DMS53 (cell line): ENCODE data around the gene CEP95.

ENCODE experiments used
- DNase-seq: peaks from one replicate; lab custom pipeline; 2025; lab: John Stamatoyannopoulos, UW

Gene CEP95

GRCh38 chr17:64515829-64516228 lies 9.1 kb downstream of the CEP95 start:
- no peak for DNase-seq

DNA sequence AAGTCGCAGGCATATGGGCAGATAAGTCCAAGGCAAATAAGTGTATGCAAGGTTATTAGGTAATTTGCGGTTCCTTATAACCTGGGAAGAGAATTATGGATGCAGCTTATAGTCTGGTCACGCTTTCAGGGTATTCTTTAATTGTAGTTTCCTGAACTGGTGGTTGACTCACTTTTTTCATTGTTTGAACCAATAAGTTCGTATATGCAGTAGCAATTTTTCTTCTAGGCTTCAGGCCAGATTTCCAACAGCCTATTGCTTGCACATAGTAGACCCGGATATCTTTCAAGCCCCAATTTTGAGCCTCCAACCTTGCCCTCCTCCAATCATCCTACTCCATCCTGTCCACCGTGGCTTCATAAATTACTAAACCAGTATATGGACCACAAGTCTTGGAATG lies 12.8 kb downstream of the CEP95 start:
- DNase-seq = no peak

GRCh38 chr17:64520359-64520758 lies 13.6 kb downstream of the CEP95 start:
- DNase-seq = no peak

DNA sequence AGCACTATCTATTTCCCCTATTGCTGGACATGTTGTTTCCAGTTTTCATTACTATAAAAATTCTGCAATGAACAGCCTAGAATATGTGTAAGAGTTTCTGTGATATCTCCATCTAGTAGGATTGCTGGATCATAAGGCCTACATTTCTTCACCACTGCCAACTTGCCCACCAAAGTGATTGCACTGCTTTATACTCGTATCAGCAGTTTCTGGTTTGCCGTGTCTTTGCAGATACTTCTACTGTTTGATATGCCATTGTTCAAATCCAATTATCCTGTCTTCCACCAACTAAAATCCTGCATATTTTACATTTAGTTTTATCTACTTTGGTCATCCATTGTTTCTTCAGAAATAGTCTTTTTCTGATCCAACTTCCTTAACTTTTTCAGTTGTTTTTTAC lies 21.1 kb downstream of the CEP95 start:
- DNase-seq = no peak

GRCh38 chr17:64529221-64529620 lies 22.4 kb downstream of the CEP95 start:
- DNase-seq = no peak

DNA sequence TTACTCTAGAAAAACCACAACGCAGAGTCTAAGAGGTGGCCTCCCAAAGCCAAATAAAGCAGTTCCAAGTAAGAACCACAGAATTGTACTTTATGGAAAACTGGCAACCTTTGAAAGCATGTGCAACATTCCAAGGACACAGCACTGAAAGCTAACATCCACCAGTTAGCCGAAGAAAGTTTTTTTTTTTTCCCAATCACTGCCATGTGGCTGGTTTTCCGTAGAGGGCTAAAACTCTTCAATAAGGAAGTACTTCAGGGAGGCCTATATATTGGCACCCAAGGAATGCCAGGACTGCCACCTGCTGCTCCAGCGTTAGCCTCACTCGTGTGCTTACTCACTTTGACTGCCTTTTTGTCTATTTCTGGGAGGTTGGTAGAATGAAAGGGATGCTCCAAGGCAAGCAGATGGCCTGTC lies 25.2 kb downstream of the CEP95 start:
- DNase-seq = no peak

DNA sequence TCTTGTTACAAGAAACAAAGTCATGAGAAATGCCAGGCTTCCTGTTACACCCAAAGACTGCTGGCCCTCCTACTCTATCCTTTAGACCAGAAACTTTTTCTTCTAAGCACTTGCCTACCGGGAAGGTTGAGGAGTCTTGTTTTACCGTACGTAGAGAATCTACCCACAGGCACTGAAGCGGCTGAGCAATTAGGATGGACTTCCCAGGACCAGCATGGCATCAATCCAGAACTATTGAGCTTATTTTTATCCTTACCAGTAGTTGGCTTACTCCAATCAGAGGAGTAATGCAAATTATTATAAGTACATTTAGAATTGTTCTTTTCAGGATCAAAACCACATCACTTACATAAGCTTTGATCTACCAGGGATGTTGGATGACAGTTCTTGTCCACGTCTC lies 25.6 kb downstream of the CEP95 start:
- no peak for DNase-seq

GRCh38 chr17:64533784-64534183 lies 27.0 kb downstream of the CEP95 start:
- DNase-seq = no peak

DNA sequence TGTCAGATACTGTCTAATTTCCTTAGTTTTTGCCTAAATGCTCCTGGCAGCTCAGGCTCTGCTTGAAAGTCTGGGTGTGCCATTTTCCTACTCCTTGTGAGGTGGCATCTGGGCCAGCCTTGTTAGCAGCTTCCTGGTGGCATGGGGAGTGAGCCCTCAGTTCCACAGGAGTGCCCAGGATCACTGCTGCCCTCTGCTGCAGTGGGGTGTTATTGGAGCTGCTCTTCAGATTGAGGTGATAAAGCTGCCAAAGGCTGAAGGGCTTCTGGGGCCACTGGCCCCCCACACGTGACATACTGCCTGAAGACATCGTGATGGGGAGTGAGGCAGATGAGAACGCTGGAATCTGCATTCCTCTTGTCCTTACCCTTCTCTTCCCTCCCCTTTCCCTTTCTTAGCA lies 27.4 kb downstream of the CEP95 start:
- peak; percentile 31 for DNase-seq

DNA sequence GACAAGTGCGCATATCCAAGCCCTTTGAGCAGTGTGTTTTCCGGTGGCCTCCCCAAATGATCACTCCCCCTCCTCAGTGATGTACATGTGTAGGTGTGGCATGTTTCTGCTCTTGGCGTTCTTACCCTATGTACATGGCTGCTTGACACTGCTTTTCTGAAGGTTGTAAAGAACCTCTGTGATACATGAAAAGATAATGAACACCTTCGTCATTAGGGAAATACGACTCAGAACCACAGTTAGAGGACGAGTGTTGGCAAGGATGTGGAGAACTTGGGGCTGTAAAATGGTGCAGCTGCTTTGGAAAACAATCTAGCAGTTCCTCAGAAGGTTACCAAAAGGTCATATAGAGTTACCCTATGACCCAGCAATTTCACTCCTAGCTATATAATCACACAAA lies 28.6 kb downstream of the CEP95 start:
- DNase-seq = no peak

DNA sequence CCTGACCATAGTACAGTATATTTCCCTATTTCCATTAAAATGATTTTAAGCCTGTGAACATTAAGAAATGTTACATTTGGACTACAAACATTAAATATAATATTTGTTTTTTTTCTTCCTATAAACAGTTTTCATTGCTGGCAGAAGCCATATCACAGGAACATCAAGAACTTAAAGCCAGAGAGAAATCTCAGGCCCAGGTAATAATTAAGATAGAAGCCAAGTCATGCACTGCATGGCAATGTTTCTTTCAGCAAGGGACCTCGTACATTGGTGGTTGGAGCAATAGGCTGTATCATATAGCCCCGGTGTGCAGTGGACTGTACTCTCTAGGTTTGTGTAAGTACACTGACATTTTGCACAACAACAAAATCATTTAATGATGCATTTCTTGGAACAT lies 30.1 kb downstream of the CEP95 start:
- DNase-seq = no peak

GRCh38 chr17:64537488-64537887 lies 30.7 kb downstream of the CEP95 start:
- no peak for DNase-seq

- no peak for DNase-seq
These were observed 31.8 kb downstream of the CEP95 start for GRCh38 chr17:64538508-64539130.

DNA sequence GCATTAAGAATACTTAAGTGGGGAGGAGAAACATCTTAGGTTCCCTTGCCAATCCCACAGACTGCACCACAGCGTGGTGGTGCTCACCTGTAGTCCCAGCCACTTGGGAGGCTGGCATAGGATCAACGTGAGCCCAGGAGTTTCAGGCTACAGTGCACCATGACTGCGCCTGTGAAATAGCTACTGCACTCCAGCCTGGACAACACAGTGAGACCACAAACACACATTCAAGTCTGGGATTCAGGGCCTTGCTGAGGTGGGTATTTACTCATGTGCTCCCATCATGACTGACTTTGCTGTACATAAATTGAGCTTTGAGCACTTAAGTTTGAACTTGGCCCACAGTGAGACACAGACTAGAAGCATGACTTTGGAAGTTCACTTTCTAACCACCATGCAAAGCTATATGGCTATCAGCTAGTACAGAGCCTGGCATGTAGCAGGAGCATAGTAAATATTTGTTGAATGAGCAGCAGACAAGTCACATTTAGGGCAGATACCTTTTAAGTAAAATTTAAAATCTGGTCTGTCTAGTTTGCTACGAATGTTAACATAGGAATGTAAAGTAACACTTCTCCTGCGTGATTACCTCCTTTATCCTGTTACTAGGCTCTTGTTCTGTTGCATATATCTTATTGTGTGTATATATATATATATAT lies 33.5 kb downstream of the CEP95 start:
- no peak for DNase-seq

GRCh38 chr17:64544742-64545141 lies 38.0 kb downstream of the CEP95 start:
- no peak for DNase-seq

DNA sequence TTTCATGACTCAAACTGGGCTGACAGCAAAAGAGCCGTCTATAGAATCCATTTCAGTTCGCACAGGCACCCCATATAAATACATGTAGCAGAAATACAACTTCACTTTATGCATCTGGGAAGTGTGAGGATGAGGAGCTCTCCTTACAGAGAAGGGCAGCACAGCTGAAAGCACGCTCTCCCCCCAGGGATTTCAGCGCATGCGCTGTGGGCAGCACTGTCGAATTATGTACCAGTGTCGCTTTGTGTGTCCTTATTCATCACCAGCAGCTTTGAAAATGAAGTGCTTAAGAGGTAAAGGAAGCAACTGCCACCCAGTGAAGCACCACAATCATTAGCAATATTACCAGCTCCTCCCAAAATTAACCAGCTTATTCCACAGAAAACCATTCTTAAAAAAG lies 39.9 kb downstream of the CEP95 start:
- DNase-seq = no peak

DNA sequence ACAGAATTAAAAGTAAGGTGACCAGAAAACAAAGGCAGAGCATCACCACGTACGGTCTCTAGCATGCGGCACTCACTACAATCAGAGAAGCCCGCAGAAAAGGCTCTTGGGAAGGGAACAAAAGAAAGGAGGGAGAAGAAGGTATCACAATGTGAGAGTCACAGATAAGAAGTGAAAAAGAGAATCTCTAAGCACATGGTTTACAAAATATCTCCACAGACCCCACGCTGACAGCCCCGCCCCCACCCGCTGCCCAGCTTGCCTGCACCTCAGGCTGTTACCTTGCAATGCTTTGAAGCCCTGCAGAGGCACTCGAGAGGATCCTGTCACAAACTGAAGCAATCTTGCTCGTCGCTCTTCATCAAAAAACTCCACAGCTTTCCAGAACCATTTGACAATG lies 40.5 kb downstream of the CEP95 start:
- no peak for DNase-seq

DNA sequence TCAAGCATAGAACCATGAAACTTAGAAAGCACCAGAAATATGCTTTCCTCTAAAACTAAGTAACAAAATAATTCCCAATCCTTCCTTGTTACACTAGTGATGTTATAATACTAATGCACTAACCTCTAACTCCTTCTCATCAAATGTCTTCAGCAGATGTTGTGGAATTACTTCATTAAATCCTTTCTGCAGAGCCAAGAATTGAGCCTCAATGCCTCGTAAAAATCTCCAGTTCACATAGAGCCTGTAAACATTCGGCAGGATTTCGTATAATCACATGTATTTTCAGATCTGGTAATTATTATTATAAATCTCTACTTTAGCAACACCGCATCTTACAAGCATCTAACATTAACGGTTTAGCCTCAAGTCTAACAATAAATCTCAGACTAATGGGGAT lies 44.7 kb downstream of the CEP95 start:
- DNase-seq = no peak

DNA sequence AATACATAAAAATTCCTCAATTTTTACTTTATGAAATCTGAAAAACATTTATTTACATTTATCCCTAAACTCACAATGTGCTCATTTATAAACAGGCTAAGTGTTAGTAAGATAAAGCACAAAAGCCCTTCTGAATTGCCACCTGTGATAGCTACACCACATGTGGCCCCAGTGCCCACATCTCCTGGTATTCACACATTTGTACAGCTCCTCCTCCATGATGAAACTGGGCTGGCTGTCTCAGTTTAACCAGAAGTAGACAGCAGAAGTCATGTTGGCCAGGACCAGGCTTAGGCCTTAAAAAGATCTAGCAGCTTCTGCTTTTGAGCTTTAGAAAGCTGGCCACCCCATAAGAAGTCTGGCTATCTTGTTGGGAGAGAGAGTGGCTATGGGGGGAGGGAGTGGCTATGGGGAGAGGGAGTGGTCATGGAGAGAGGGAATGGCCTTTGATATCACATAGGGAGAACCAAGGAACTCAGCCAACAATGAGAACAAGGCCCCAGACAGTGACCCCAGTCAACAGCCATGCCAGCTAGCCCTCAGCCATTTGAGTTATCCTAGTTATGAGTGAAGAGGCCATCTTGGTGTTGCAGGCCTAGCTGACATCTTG lies 47.4 kb downstream of the CEP95 start:
- DNase-seq = no peak

DNA sequence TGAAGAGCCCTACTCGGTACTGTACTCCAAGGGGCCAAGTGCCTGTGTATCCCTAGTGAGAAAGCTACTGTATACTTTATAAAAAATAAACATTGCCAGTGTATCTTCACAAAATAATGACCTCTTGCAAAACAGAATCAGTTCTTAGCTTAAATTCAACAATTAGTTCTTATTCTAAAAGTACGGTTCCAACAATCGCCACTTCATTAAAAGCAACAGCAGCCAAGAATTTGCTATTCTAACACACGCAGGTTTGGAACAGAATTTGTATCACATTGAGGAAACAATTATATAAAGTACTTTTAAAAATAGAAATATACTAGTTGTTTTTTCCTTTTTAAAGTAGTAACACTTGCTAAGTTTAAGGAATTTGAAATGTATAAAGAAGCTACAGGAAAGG lies 48.5 kb downstream of the CEP95 start:
- DNase-seq = no peak

DNA sequence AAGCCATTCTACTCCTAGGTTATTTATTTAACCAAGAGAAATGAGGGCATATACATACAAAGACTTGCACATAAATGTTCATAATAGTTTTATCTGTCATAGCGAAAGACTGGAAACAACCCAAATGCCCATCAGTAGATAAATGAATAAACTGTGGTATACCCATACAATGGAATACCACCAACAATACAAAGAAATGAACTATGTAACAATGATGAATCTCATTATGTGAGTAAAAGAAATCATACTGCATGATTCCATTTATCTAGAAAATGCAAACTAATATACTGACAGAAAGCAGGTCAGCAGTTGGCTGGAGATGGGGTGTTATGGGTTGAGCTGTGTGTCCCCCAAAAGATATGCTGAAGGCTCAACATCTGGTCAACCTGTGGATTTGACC lies 57.3 kb downstream of the CEP95 start:
- no peak for DNase-seq

GRCh38 chr17:64565563-64565962 lies 58.8 kb downstream of the CEP95 start:
- peak; percentile 69 for DNase-seq

DNA sequence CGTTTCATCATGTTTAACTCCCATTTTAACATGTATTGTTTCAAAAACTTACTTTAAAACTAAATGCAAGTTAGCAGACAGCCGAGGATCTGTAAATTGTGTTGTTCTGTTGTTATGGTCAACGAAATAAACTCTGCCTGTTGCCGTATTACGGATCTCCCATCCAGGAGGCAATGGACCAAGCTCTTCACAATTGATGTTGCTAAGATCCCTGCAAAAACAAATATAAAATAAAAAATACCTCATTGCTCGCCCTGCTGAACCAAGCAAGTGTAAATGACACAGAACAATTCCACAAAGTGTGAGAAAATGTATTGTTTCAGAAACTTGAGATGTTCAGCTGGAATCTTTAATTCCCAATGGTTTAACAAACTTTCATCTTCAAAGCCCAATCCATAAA lies 65.0 kb downstream of the CEP95 start:
- no peak for DNase-seq

DNA sequence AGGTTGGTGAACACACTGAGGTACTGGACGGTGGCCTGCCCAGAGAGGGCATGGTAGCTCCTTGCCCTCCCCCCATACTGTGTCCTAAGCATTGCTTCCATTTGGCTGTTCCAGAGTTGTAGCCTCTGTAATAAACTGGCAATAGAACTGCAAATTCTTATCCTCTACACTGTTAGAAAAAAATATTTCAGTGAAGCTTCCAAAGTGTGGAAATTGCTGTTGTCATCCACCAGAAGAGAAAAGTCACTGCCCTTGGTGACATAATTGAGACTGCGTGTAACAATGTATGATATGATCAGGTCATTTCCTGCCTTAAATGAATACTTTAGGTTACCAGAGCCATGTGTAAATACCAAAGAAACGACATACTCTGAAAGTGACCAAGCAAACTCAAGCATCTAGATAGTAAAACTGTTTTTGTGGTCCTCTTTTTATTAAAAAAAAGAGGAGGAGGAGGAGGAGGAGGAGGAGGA lies 65.9 kb downstream of the CEP95 start:
- peak; percentile 29 for DNase-seq
